Testis (tissue), 3 donors: ENCODE data around the gene MAN2A1. TPM values are rescaled to one million over a fixed set of nuclear protein-coding genes. Genes with fewer than 3 reads are reported as not detected.

Experiments used
- DNase-seq: peaks from one replicate; pipeline ENCODE4 v3.0.0-alpha.2; 2019
- H3K27ac ChIP-seq, 2 donors: fragments of 200-600 bp; sonication (generic); one replicate each; pipeline ENCODE4 v1.5.1; 2019
- H3K27me3 ChIP-seq: fragments of 200-600 bp; sonication (generic); one replicate; pipeline ENCODE4 v1.5.1; 2019
- H3K36me3 ChIP-seq: fragments of 200-600 bp; sonication (generic); one replicate; pipeline ENCODE4 v1.5.1; 2017; ENCODE audit warnings: low read depth; ENCODE audit errors: missing control alignments
- H3K4me1 ChIP-seq: fragments of 200-600 bp; sonication (generic); one replicate; pipeline ENCODE4 v1.5.1; 2019
- H3K4me3 ChIP-seq, 2 donors: fragments of 200-600 bp; sonication (generic); one replicate each; pipeline ENCODE4 v1.5.1; 2017 to 2019
- H3K9me3 ChIP-seq: fragments of 200-600 bp; sonication (generic); one replicate; pipeline ENCODE4 v1.5.1; 2017
- CTCF ChIP-seq, 3 experiments: fragments of 450-650 bp in 2 of 3; fragments of 200-600 bp in 1 of 3; sonication (generic) in 1 of 3; IDR thresholded peaks; one replicate each; pipeline ENCODE4 v1.5.1; 2016 to 2019; ENCODE audit warnings: antibody characterized with exemption in 3 of 3, mild to moderate bottlenecking in 2 of 3, moderate library complexity in 1 of 3
- POLR2A ChIP-seq: fragments of 450-650 bp; IDR thresholded peaks from one replicate; pipeline ENCODE4 v1.6.1; 2017; ENCODE audit warnings: antibody characterized with exemption, mild to moderate bottlenecking, moderate library complexity
- WGBS, 2 donors: methylation state at CpG; one replicate each; pipeline ENCODE4 v1.1.5; 2018; 5-methylcytosine and 5-hydroxymethylcytosine counted together
- intact Hi-C: fragments of 100-400 bp; cut with DNase I; formaldehyde crosslinking; loops from one replicate; pipeline ENCODE4 v1.15.1; 2023; ENCODE audit warnings: low total_unique reads
- polyA plus RNA-seq: library from polyadenylated mRNA; stranded (reverse); fragments of 350-450 nt; fragmentation: Illumina TruSeq; extraction: RNeasy Lipid Tissue Mini Kit (QIAGEN cat#74804); gene quantifications from one replicate; pipeline ENCODE4 v1.2.3, GENCODE V29; 2014; ENCODE audit warnings: low read depth, low replicate concordance; ENCODE audit not compliant: insufficient read depth
- total RNA-seq, 2 donors: library from RNA; depleted of rRNA; stranded (reverse); fragments of >200 nt; gene quantifications; one replicate each; pipeline ENCODE4 v1.2.3, GENCODE V29; 2016

Gene MAN2A1
- total and polyA plus RNA-seq, 3 donors from 2014 or later, result 36.0 to 80.5 (median 55.6) TPM

GRCh38 chr5:109743770-109744212, 54.1 kb downstream of the MAN2A1 start:
- H3K4me3 ChIP-seq, result no peak overlapping the region
- no peaks in the 10 kb centered on the region for H3K9me3 ChIP-seq
- H3K4me1 ChIP-seq, result peaks cover 8% of the 10 kb centered on the region
- WGBS, 2 donors, result 28 to 39% methylated on average over 3 of the region's 3 CpGs
- H3K27ac ChIP-seq, result no peak overlapping the region
- no peaks in the 10 kb centered on the region for H3K36me3 ChIP-seq
- no peaks in the 10 kb centered on the region for H3K27me3 ChIP-seq
- no peak for DNase-seq
- TF ChIP-seq CTCF (IDR thresholded peaks at IDR 0.05), result no peak
- TF ChIP-seq POLR2A, result no peak
- intact Hi-C loops, result no loop called here

- Histone ChIP-seq H3K4me1 (peaks cover 8% of the 10 kb centered on the region), H3K36me3 (no peaks in the 10 kb centered on the region), H3K9me3 (no peaks in the 10 kb centered on the region), H3K4me3 (no peak overlapping the region), H3K27ac (no peak overlapping the region), H3K27me3 (no peaks in the 10 kb centered on the region)
- TF ChIP-seq POLR2A, result no peak
- TF ChIP-seq CTCF (IDR thresholded peaks at IDR 0.05), result no peak
- 85 to 93% methylated on average over 2 of the region's 2 CpGs for WGBS, 2 donors
- intact Hi-C loops, result no loop called here
- no peak for DNase-seq
These were observed 54.5 kb downstream of the MAN2A1 start for GRCh38 chr5:109744261-109744660.

- intact Hi-C loops, result no loop called here
- Histone ChIP-seq H3K27me3 (no peaks in the 10 kb centered on the region), H3K27ac (no peak overlapping the region), H3K36me3 (no peaks in the 10 kb centered on the region), H3K9me3 (no peaks in the 10 kb centered on the region), H3K4me1 (no peaks in the 10 kb centered on the region), H3K4me3 (no peak overlapping the region)
- DNase-seq, result no peak
- TF ChIP-seq POLR2A (no peak), CTCF (IDR thresholded peaks at IDR 0.05) (no peak)
These were observed 58.8 kb downstream of the MAN2A1 start for GRCh38 chr5:109748546-109748945.

GRCh38 chr5:109750463-109750862, 60.7 kb downstream of the MAN2A1 start:
- TF ChIP-seq POLR2A, result no peak
- TF ChIP-seq CTCF (IDR thresholded peaks at IDR 0.05), result no peak
- no peaks in the 10 kb centered on the region for H3K27me3 ChIP-seq
- no peaks in the 10 kb centered on the region for H3K9me3 ChIP-seq
- no peak overlapping the region for H3K4me3 ChIP-seq
- H3K4me1 ChIP-seq, result no peaks in the 10 kb centered on the region
- no peaks in the 10 kb centered on the region for H3K36me3 ChIP-seq
- intact Hi-C loops, result no loop called here
- DNase-seq, result no peak
- H3K27ac ChIP-seq, result no peak overlapping the region

GRCh38 chr5:109753279-109753678, 63.6 kb downstream of the MAN2A1 start:
- Histone ChIP-seq H3K27ac (no peak overlapping the region), H3K4me1 (no peaks in the 10 kb centered on the region), H3K27me3 (no peaks in the 10 kb centered on the region), H3K4me3 (no peak overlapping the region), H3K36me3 (no peaks in the 10 kb centered on the region), H3K9me3 (no peaks in the 10 kb centered on the region)
- 90 to 93% methylated on average over 3 of the region's 3 CpGs for WGBS, 2 donors
- TF ChIP-seq POLR2A (no peak), CTCF (IDR thresholded peaks at IDR 0.05) (no peak)
- intact Hi-C loops, result no loop called here
- no peak for DNase-seq
